ENCODE results near the gene FOXD1. TPM values are rescaled to one million over a fixed set of nuclear protein-coding genes. Genes with fewer than 3 reads are reported as not detected.

The FOXD1 gene
- total and polyA plus RNA-seq, 11 donors = 0.06 to 0.18 TPM; not detected in 9

- peaks cover 49 to 100% (median 76%) of the 10 kb centered on the region in 9 donors for H3K27me3 ChIP-seq
- no peak for DNase-seq
- no peak overlapping the region for H3K27ac ChIP-seq
- H3K4me1 ChIP-seq = peaks cover 6 to 22% (median 12%) of the 10 kb centered on the region in 12 donors
- H3K9me3 ChIP-seq = no peaks in the 10 kb centered on the region
- H3K36me3 ChIP-seq = no peaks in the 10 kb centered on the region
- WGBS, 4 donors = 45 to 50% (median 48%) methylated on average over 4 of the region's 4 CpGs
- intact Hi-C loops (cut with DNase I) = no loop called here
- no peak for TF ChIP-seq POLR2A (IDR thresholded peaks at IDR 0.05)
- TF ChIP-seq, protein P1, sequence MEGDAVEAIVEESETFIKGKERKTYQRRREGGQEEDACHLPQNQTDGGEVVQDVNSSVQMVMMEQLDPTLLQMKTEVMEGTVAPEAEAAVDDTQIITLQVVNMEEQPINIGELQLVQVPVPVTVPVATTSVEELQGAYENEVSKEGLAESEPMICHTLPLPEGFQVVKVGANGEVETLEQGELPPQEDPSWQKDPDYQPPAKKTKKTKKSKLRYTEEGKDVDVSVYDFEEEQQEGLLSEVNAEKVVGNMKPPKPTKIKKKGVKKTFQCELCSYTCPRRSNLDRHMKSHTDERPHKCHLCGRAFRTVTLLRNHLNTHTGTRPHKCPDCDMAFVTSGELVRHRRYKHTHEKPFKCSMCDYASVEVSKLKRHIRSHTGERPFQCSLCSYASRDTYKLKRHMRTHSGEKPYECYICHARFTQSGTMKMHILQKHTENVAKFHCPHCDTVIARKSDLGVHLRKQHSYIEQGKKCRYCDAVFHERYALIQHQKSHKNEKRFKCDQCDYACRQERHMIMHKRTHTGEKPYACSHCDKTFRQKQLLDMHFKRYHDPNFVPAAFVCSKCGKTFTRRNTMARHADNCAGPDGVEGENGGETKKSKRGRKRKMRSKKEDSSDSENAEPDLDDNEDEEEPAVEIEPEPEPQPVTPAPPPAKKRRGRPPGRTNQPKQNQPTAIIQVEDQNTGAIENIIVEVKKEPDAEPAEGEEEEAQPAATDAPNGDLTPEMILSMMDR (IDR thresholded peaks at IDR 0.05) = no peak
- ATAC-seq = no peak
- H3K4me3 ChIP-seq = no peak overlapping the region
Measured at GRCh38 chr5:73433272-73433981, 15.2 kb downstream of the FOXD1 start.

DNA sequence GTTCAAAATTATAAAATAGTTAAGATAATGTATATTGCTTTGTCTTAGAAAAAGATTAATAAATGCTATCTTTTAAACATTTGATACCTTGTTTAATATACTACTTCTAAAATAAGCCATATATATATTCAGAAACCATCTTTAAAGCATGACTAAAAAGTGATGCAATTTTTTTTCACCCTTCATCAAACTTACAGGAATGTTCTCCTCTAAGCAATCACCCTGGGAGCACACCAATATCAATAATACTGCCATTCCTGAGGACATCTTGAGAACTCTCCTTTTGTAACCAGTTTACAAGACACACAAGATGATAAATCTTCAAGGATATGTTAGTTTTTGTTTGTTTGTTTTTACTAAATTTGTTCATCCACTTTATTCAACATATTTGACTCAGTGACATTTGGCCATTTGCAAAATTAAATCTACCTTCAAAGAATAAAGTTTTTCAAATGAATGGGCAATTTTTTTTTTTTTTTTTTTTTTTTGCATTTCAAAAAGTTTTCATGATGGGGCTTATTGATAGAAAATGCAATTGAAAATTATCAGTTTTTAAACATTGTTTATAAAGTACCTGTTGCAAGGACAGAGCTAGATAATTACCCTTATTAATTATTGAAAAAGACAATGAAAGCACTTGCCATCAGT, 17.2 kb downstream of the FOXD1 start:
- no peak for ATAC-seq
- TF ChIP-seq, protein P1 (IDR thresholded peaks at IDR 0.05) = no peak
- no peak for TF ChIP-seq POLR2A (IDR thresholded peaks at IDR 0.05)
- H3K4me3 ChIP-seq = no peak overlapping the region
- intact Hi-C loops (cut with DNase I) = no loop called here
- H3K27ac ChIP-seq = no peak overlapping the region
- H3K27me3 ChIP-seq = peaks cover 29 to 100% (median 61%) of the 10 kb centered on the region in 9 donors
- H3K36me3 ChIP-seq = no peaks in the 10 kb centered on the region
- peaks cover 0 to 6% (median 0%) of the 10 kb centered on the region in 12 donors for H3K4me1 ChIP-seq
- H3K9me3 ChIP-seq = no peaks in the 10 kb centered on the region
- DNase-seq = no peak

DNA sequence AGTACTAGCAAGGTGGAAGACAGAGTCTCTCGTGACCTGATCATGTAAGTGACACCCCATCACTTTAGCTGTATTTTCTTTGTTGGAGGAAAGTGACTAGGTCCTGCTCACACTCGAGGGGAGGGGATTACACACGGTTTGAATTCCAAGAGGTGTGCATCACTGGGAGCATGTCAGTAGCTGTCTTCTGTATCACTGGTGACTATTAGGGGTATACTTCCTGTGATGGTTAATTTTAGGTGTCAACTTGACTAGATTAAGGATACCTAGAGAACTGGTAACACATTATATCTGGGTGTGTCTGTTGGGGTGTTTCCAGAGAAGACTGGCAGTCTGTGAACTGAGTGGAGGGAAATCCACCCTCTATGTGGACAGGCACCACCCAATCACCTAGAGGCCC, 22.5 kb downstream of the FOXD1 start:
- Histone ChIP-seq H3K4me3 (no peak overlapping the region), H3K27ac (no peak overlapping the region), H3K36me3 (no peaks in the 10 kb centered on the region), H3K9me3 (no peaks in the 10 kb centered on the region), H3K27me3 (peaks cover 15 to 100% (median 59%) of the 10 kb centered on the region in 9 donors), H3K4me1 (no peaks in the 10 kb centered on the region)
- DNase-seq (no peak), ATAC-seq (no peak)
- 68 to 90% (median 72%) methylated on average over 3 of the region's 3 CpGs for WGBS, 4 donors
- intact Hi-C loops (cut with DNase I) = no loop called here
- TF ChIP-seq POLR2A (IDR thresholded peaks at IDR 0.05) = no peak
- TF ChIP-seq, protein P1 (IDR thresholded peaks at IDR 0.05) = no peak

DNA sequence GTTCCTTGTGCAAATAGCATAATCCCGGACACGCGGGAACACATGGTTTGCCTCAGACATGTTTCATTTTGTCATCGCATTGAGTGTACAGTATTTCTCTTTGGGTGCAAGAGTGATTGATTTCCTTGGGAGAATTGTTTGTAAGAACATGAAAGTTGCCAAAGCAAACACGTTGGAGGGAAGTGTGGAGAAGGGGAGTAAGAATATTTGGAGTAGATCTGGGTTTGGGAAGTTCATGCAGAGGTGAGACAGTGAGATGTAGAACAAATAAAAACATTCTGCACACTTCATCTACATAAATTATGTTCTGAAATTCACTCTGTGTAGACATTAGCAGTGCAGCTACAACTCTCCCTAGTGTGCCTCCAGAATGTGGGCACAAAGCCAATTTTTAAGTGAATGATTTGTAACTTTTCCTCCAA, 24.0 kb downstream of the FOXD1 start:
- Histone ChIP-seq H3K4me1 (peaks cover 0 to 10% (median 6%) of the 10 kb centered on the region in 12 donors), H3K27ac (no peak overlapping the region), H3K36me3 (no peaks in the 10 kb centered on the region), H3K4me3 (no peak overlapping the region), H3K27me3 (peaks cover 29 to 100% (median 64%) of the 10 kb centered on the region in 9 donors), H3K9me3 (no peaks in the 10 kb centered on the region)
- 48 to 55% (median 54%) methylated on average over 5 of the region's 5 CpGs for WGBS, 4 donors
- no peak for ATAC-seq
- intact Hi-C loops (cut with DNase I) = no loop called here
- TF ChIP-seq, protein P1 (IDR thresholded peaks at IDR 0.05) = no peak
- no peak for TF ChIP-seq POLR2A (IDR thresholded peaks at IDR 0.05)
- DNase-seq = no peak

Data from heart left ventricle (tissue), 16 donors.